HG03139 (cell line): Measurements from ENCODE around the gene TMEM272.

Experiments
- ATAC-seq: cut with Tn5 transposase; IDR thresholded peaks from one replicate; pipeline ENCODE4 v1.9.1; 2021; ENCODE audit not compliant: unreplicated experiment

Gene TMEM272

GRCh38 chr13:51806566-51806965 lies 38.4 kb downstream of the TMEM272 start:
- ATAC-seq, result no peak

GRCh38 chr13:51805925-51806324 lies 39.1 kb downstream of the TMEM272 start:
- no peak for ATAC-seq

GRCh38 chr13:51805313-51805712 lies 39.7 kb downstream of the TMEM272 start:
- ATAC-seq, result no peak

GRCh38 chr13:51804295-51805172 lies 40.4 kb downstream of the TMEM272 start:
- no peak for ATAC-seq

GRCh38 chr13:51803422-51804294 lies 41.3 kb downstream of the TMEM272 start, which contains the start of gene DHRS12:
Gene DHRS12, minus strand, starts transcription at chr13:51804163. Its CDS starts 4,504 bp downstream, at chr13:51799659.
- ATAC-seq, result peak; percentile 82

- no peak for ATAC-seq
Measured at GRCh38 chr13:51802631-51803418, 42.2 kb downstream of the TMEM272 start.

- no peak for ATAC-seq
Measured at GRCh38 chr13:51801631-51802099, 43.3 kb downstream of the TMEM272 start.

GRCh38 chr13:51800486-51800885 lies 44.5 kb downstream of the TMEM272 start:
- ATAC-seq, result no peak

GRCh38 chr13:51799261-51799660 lies 45.7 kb downstream of the TMEM272 start:
- ATAC-seq, result no peak

GRCh38 chr13:51797664-51798488 lies 47.1 kb downstream of the TMEM272 start:
- no peak for ATAC-seq

GRCh38 chr13:51796546-51796945 lies 48.4 kb downstream of the TMEM272 start:
- no peak for ATAC-seq

- ATAC-seq, result no peak
Measured at GRCh38 chr13:51795419-51795818, 49.6 kb downstream of the TMEM272 start.

- ATAC-seq, result no peak
Measured at GRCh38 chr13:51794964-51795363, 50.0 kb downstream of the TMEM272 start.

- ATAC-seq, result peak; percentile 56
Measured at GRCh38 chr13:51793570-51794271, 51.3 kb downstream of the TMEM272 start.

- ATAC-seq, result no peak
Measured at GRCh38 chr13:51786425-51787265, 58.3 kb downstream of the TMEM272 start.

GRCh38 chr13:51785712-51786424 lies 59.1 kb downstream of the TMEM272 start:
- ATAC-seq, result no peak

- no peak for ATAC-seq
Measured at GRCh38 chr13:51784097-51784496, 60.9 kb downstream of the TMEM272 start.
